Esophagus squamous epithelium (tissue), 4 donors: ENCODE data around the gene RNF13.

Source experiments
- POLR2A ChIP-seq, 4 donors: fragments of 450-650 bp; IDR thresholded peaks; one replicate each; pipeline ENCODE4 v1.6.1; 2017; ENCODE audit warnings: antibody characterized with exemption in 4 of 4, mild to moderate bottlenecking in 4 of 4, moderate library complexity in 3 of 4
- TF ChIP-seq, protein P1 (sequence below), 6 experiments: fragments of 450-650 bp in 4 of 6; fragments of 200-600 bp in 2 of 6; sonication (generic) in 2 of 6; IDR thresholded peaks; one replicate each; pipeline ENCODE4 v1.5.1; 2016 to 2019; ENCODE audit warnings: antibody characterized with exemption in 6 of 6, mild to moderate bottlenecking in 4 of 6, moderate library complexity in 4 of 6

DNA sequence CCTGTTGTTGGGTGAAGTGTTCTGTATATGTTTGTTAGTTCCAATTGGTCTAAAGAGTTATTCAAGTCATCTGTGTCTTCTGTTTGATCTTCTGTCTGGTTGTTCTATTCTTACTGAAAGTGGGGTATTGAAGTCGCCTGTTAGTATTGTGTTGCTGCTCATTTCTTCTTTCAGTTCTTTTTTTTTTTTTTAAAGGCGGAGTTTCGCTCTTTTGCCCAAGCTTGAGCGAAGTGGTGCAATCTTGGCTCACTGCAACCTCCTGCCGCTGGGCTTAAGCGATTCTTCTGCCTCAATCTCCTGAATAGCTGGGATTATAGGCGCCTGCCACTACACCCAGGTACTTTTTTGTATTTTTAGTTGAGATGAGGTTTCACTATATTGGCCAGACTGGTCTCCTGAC lies 134.2 kb downstream of the RNF13 start:
- TF ChIP-seq, protein P1, sequence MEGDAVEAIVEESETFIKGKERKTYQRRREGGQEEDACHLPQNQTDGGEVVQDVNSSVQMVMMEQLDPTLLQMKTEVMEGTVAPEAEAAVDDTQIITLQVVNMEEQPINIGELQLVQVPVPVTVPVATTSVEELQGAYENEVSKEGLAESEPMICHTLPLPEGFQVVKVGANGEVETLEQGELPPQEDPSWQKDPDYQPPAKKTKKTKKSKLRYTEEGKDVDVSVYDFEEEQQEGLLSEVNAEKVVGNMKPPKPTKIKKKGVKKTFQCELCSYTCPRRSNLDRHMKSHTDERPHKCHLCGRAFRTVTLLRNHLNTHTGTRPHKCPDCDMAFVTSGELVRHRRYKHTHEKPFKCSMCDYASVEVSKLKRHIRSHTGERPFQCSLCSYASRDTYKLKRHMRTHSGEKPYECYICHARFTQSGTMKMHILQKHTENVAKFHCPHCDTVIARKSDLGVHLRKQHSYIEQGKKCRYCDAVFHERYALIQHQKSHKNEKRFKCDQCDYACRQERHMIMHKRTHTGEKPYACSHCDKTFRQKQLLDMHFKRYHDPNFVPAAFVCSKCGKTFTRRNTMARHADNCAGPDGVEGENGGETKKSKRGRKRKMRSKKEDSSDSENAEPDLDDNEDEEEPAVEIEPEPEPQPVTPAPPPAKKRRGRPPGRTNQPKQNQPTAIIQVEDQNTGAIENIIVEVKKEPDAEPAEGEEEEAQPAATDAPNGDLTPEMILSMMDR (IDR thresholded peaks at IDR 0.05), result no peak
- TF ChIP-seq POLR2A (IDR thresholded peaks at IDR 0.05), result no peak
